GM21619 (cell line): Measurements from ENCODE around the gene PLA2G2A.
"Not testable (repeated sequence)": the region's sequence is repeated elsewhere in the genome, so short reads cannot be mapped to it uniquely, and the experiment has no call there.

ENCODE experiments used
- ATAC-seq: cut with Tn5 transposase; IDR thresholded peaks from one replicate; pipeline ENCODE4 v1.9.1; 2021; ENCODE audit not compliant: unreplicated experiment

Gene PLA2G2A

DNA sequence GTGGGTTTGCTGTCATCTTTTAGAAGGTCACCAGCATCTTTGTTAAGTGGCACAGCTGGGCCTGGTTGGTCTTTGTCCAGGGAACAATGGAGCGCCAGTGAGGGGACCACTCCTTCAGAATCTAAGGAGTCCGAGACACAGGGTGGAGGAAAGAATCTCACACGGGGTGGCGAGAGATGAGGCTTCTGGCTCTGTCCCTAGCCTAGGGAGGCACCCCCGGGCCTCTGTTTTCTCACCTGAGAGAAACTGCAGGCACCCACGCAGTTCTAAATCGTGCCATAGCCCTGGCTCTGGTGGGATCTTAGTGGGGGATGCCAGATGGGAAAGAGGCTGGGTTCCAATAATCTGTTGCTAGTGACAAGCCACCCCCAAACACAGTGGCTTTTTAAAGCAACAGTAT lies 45.1 kb downstream of the PLA2G2A start:
- no peak for ATAC-seq

GRCh38 chr1:19932866-19933265 lies 46.6 kb downstream of the PLA2G2A start:
- no peak for ATAC-seq

DNA sequence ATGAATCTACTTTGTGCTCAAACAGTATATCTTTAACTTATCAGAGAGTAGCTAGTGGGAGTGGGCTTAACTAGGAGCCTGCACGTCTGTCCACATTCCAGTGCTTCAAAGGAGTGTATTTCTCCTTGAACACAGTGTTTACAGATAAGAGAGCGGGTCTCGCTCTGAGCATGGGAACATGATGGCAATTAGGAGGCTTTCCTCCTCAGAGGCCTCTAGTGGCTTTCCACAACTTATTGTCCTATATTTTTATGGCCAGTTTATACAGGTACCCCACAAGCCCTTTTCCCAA lies 52.3 kb downstream of the PLA2G2A start:
- ATAC-seq: not testable (repeated sequence)

- no peak for ATAC-seq
Observed at GRCh38 chr1:19926296-19927129, 52.9 kb downstream of the PLA2G2A start.
